Ascending aorta (tissue), 2 donors: ENCODE data around the gene ROPN1B. TPM values are rescaled to one million over a fixed set of nuclear protein-coding genes. Genes with fewer than 3 reads are reported as not detected.
"Not testable (repeated sequence)": the region's sequence is repeated elsewhere in the genome, so short reads cannot be mapped to it uniquely, and the experiment has no call there.

Experiments
- DNase-seq, 2 donors: peaks; one replicate each; pipeline ENCODE4 v3.0.0-alpha.2; 2019; ENCODE audit warnings: low spot score in 2 of 2
- H3K27ac ChIP-seq, 2 donors: fragments of 200-600 bp; sonication (generic); one replicate each; pipeline ENCODE4 v1.5.1; 2016 to 2017; ENCODE audit warnings: mild to moderate bottlenecking in 1 of 2
- H3K27me3 ChIP-seq: fragments of 200-600 bp; sonication (generic); one replicate; pipeline ENCODE4 v1.5.1; 2017
- H3K36me3 ChIP-seq, 2 donors: fragments of 200-600 bp; sonication (generic); one replicate each; pipeline ENCODE4 v1.5.1; 2016
- H3K4me1 ChIP-seq, 2 donors: fragments of 200-600 bp; sonication (generic); one replicate each; pipeline ENCODE4 v1.5.1; 2016 to 2017; ENCODE audit warnings: mild to moderate bottlenecking in 1 of 2
- H3K4me3 ChIP-seq, 2 donors: fragments of 200-600 bp; sonication (generic); one replicate each; pipeline ENCODE4 v1.5.1; 2016 to 2017; ENCODE audit warnings: mild to moderate bottlenecking in 1 of 2
- H3K9me3 ChIP-seq, 2 donors: fragments of 200-600 bp; sonication (generic); one replicate each; pipeline ENCODE4 v1.5.1; 2016
- CTCF ChIP-seq, 3 experiments: fragments of 200-600 bp in 2 of 3; fragments of 450-650 bp in 1 of 3; sonication (generic) in 2 of 3; IDR thresholded peaks; one replicate each; pipeline ENCODE4 v1.5.1; 2016 to 2019; ENCODE audit warnings: antibody characterized with exemption in 3 of 3, mild to moderate bottlenecking in 1 of 3, moderate library complexity in 1 of 3
- intact Hi-C: fragments of 100-400 bp; cut with DNase I; formaldehyde crosslinking; loops from one replicate; pipeline ENCODE4 v1.15.1; 2023
- total RNA-seq: library from RNA; depleted of rRNA; stranded (reverse); fragments of >200 nt; gene quantifications from one replicate; pipeline ENCODE4 v1.1.0, GENCODE V29; 2016

The ROPN1B gene
- total RNA-seq = not detected

- H3K4me3 ChIP-seq, H3K27me3 ChIP-seq, H3K9me3 ChIP-seq, H3K27ac ChIP-seq, intact Hi-C loops, H3K4me1 ChIP-seq, DNase-seq, H3K36me3 ChIP-seq: not testable (repeated sequence)
Measured at GRCh38 chr3:125968701-125969592, at the start of gene ROPN1B. Gene ROPN1B, plus strand, starts transcription at chr3:125969178. Its CDS starts 2,877 bp downstream, at chr3:125972055.

DNA sequence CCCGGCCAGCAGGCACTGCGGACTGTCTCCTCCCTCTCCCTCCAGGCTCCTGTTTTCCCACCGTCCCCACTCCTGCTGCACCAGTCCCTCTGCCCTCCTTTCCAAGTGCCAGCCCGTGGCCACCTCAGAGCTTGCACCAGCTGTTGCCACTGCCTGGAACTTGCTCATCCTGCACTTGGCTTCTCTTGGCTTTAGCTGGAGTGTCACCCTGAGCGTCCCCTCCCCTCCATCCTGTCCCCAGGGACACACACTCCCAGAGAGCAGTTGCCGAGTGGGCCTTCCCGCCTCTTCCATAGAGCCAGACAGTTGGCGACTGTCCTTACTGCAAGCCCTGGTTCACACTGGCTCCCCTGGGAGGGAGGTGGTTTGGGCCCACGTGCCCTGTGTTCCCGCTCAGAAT lies 48.8 kb upstream of the ROPN1B start:
- not testable (repeated sequence) for H3K4me3 ChIP-seq, DNase-seq, H3K27me3 ChIP-seq, H3K4me1 ChIP-seq, H3K9me3 ChIP-seq, H3K36me3 ChIP-seq, H3K27ac ChIP-seq
- intact Hi-C loops = loop anchor here (10.0 kb wide), 1 partner anchor 435 kb away; the partner anchor contains the start of gene KLF15

DNA sequence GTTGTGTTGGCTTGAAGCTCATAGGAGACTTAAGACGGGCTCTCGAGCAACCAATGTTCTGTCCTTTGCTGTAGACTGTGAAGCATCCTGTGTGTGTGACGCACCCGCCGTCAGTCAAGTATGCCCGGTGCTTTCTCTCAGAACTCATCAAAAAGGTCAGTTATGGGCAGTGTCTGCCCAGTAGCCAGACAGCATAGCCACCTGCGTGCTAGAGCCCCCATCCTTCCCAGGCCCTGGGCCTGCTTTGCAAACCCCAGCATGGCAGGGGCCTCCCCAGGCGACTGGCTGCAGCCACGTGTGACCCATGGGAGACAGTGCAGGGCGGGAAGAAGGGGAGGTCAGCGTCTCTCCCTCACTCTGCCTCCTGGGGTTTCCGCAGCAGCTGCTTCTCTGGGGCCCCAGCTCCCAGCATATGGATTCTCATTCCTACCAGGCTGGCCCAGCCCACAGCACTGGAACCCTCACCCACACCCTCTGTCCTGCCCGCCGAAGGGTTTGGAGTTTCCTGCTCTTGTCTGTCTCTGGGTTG lies 48.2 kb upstream of the ROPN1B start:
- H3K9me3 ChIP-seq, DNase-seq, H3K27me3 ChIP-seq, H3K36me3 ChIP-seq, H3K27ac ChIP-seq, H3K4me3 ChIP-seq, H3K4me1 ChIP-seq: not testable (repeated sequence)
- intact Hi-C loops = loop anchor here (10.0 kb wide), 1 partner anchor 434 kb away; the partner anchor contains the start of gene KLF15

GRCh38 chr3:125921712-125922111 lies 47.3 kb upstream of the ROPN1B start:
- peak; percentile 46 to 62 (median 50) for TF ChIP-seq CTCF (IDR thresholded peaks at IDR 0.05)
- H3K36me3 ChIP-seq, H3K4me1 ChIP-seq, H3K4me3 ChIP-seq, H3K27ac ChIP-seq, H3K9me3 ChIP-seq, H3K27me3 ChIP-seq: not testable (repeated sequence)
- intact Hi-C loops = loop anchor here (10.0 kb wide), 1 partner anchor 433 kb away; the partner anchor contains the start of gene KLF15
- peak in 1 of 2 donors; percentile 65 for DNase-seq

- H3K36me3 ChIP-seq, H3K4me3 ChIP-seq, H3K9me3 ChIP-seq, H3K27me3 ChIP-seq, H3K27ac ChIP-seq, H3K4me1 ChIP-seq: not testable (repeated sequence)
- DNase-seq = peak in 1 of 2 donors; percentile 22
- intact Hi-C loops = loop anchor here (10.0 kb wide), 1 partner anchor 431 kb away; the partner anchor contains the start of gene KLF15
Measured at GRCh38 chr3:125923324-125924115, 45.5 kb upstream of the ROPN1B start.

DNA sequence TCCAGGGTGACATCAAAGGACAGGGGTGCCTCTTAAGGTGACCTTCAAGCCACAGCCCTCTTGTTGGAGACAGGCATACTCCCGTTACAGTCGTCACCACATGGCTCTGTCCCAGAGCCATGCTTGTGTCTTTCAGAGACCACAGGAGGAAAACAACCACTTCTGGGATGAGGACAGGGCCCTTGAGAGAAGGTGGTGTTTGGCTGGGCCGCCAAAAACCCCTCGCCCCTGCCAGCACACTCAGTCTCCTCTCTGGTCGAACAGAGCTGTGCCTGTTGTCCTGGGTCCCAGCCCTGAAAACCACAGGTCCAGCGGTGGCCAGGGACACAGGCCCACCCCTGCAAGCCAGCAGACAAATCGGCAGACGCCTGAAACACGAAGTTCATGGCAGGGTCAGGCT lies 44.7 kb upstream of the ROPN1B start:
- DNase-seq, H3K4me3 ChIP-seq, H3K9me3 ChIP-seq, H3K4me1 ChIP-seq, H3K27me3 ChIP-seq, H3K36me3 ChIP-seq, H3K27ac ChIP-seq: not testable (repeated sequence)
- intact Hi-C loops = loop anchor here (10.0 kb wide), 1 partner anchor 431 kb away; the partner anchor contains the start of gene KLF15

GRCh38 chr3:125925727-125926126 lies 43.3 kb upstream of the ROPN1B start:
- intact Hi-C loops = loop anchor here (10.0 kb wide), 1 partner anchor 429 kb away; the partner anchor contains the start of gene KLF15
- H3K4me3 ChIP-seq, H3K9me3 ChIP-seq, H3K36me3 ChIP-seq, H3K4me1 ChIP-seq, H3K27me3 ChIP-seq, H3K27ac ChIP-seq, DNase-seq: not testable (repeated sequence)

DNA sequence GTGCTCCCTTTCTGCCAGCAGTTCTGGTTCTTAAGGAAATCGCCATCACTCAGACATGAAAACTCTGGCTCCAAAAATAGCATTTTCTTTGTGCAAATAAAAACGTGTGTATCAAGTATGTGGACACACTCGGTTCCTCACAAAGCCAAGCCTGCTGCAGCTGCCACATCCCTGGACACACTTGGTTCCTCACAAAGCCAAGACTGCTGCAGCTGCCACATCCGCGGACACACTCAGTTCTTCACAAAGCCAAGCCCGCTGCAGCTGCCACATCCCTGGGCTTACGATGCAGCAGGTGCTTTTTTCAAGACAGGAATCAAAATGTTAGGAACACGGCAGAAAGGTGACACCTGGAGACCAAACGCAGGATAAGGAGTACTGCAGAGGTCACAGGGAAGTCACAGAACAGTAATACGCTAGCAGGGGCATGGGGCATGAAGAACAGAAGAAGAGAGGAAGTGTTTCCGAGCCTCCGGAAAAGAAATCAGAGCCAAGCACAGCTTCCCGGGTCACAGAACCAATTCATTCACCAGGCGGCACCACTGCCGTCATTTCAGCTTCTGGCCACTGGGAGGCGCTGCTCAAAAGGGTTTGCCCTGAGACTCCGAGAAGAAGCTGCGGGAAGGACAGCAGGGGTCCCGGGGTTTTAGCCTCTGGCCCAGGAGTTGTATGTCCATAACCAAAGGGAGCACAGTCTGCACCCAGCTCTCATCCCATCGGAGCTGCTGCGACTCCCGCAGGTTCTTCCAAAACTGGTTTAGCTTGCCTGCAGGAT lies 40.0 kb upstream of the ROPN1B start:
- H3K27me3 ChIP-seq, H3K27ac ChIP-seq, H3K9me3 ChIP-seq, H3K4me1 ChIP-seq, H3K36me3 ChIP-seq: not testable (repeated sequence)
- peak in 1 of 2 donors; percentile 82 for DNase-seq
- intact Hi-C loops = loop anchor here (10.0 kb wide), 1 partner anchor 426 kb away; the partner anchor contains the start of gene KLF15
- H3K4me3 ChIP-seq = peak overlapping the region in 1 of 2 donors; percentile 38
- TF ChIP-seq CTCF (IDR thresholded peaks at IDR 0.05) = peak; percentile 48 to 77 (median 76)

DNA sequence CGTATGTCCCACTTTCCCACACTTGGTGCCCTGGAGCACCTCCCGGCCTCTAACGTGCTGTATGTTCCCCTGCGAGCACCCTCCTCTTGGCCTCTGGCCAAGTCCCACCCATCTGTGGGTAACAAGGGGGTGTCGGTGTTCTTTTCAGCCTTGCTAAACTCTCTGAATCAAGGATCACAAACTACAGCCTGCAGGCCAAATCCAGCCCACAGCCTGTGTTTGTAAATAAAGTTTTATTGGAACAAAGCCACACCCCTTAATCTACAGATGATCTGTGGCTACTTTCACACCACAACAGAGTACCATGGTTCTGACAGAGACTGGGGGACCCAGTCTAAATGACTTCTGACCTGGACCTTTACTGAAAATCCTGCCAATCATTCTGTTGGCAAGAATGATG lies 39.2 kb upstream of the ROPN1B start:
- H3K36me3 ChIP-seq, H3K27ac ChIP-seq, H3K4me3 ChIP-seq, H3K27me3 ChIP-seq, H3K9me3 ChIP-seq, H3K4me1 ChIP-seq, DNase-seq: not testable (repeated sequence)
- intact Hi-C loops = loop anchor here (10.0 kb wide), 1 partner anchor 425 kb away; the partner anchor contains the start of gene KLF15

- H3K4me3 ChIP-seq, H3K27me3 ChIP-seq, H3K27ac ChIP-seq, H3K9me3 ChIP-seq, DNase-seq, H3K4me1 ChIP-seq, H3K36me3 ChIP-seq, intact Hi-C loops: not testable (repeated sequence)
Measured at GRCh38 chr3:125931355-125931880, 37.6 kb upstream of the ROPN1B start.
